GM21717 (cell line): Measurements from ENCODE around the gene PER1.

Source experiments
- ATAC-seq: cut with Tn5 transposase; IDR thresholded peaks from one replicate; pipeline ENCODE4 v1.9.1; 2021; ENCODE audit warnings: mild to moderate bottlenecking, moderate library complexity; ENCODE audit not compliant: unreplicated experiment

Gene PER1

DNA sequence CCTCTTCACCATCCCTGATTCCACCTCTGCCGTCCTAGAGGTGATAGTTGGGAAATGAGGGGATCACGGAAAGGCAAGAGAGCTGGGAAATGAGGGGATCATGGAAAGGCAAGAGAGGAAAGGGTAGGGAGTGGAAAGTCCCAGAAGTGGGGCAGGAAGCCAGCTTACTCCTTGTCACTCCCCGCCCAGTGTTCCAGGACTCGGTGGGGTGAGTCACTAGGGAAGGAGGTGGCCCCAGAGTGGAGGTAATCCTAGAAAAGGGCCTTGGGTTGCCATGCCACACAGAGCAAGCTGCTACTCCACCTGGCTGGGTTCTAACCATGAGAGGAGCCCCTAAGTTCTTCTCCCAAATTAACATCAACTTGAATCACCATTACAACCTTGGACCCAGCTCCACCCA, 48.7 kb downstream of the PER1 start:
- no peak for ATAC-seq

GRCh38 chr17:8101721-8102120, 50.5 kb downstream of the PER1 start:
- ATAC-seq, result no peak

- ATAC-seq, result no peak
Observed at GRCh38 chr17:8100763-8101162, 51.4 kb downstream of the PER1 start.

DNA sequence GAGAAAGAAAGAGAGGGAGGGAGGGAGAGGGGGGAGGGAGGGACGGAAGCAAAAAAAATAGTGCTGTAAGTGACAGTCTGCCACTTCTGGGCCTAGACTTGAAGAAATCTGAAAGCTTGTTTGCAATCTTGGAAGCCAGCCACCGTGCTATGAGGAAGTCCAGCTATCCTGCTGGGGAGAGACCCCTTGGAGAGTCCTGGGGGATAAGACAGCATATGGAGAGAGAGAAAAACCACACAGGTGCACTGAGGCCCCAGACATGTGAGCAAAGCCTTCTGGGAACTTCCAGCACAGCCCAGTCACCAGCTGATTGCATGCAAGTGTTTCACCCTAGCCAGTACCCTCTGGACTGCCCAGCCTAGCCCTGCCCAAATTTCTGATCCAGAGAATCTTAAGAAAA, 52.1 kb downstream of the PER1 start:
- no peak for ATAC-seq

- ATAC-seq, result no peak
Observed at GRCh38 chr17:8096541-8096940, 55.7 kb downstream of the PER1 start.

GRCh38 chr17:8095361-8095760, 56.8 kb downstream of the PER1 start:
- no peak for ATAC-seq

GRCh38 chr17:8091033-8091687, 61.0 kb downstream of the PER1 start:
- ATAC-seq, result no peak
